K562 (cell line): ENCODE data around the gene VWA3A. TPM values are rescaled to one million over a fixed set of nuclear protein-coding genes. Genes with fewer than 3 reads are reported as not detected.

Experiments
- AFF4 ChIP-seq: sonication (generic); formaldehyde crosslinking; IDR thresholded peaks from 2 replicates; pipeline ENCODE4 v1.8.0; 2023; ENCODE audit warnings: mild to moderate bottlenecking, missing genetic modification reagents
- HOMEZ ChIP-seq: fragments of 250-450 bp; sonication (Bioruptor Pico); IDR thresholded peaks from 2 replicates; pipeline ENCODE4 v1.4.0; 2020; ENCODE audit warnings: mild to moderate bottlenecking, moderate library complexity
- KLF6 ChIP-seq: fragments of 250-450 bp; sonication (Bioruptor Pico); IDR thresholded peaks from 2 replicates; pipeline ENCODE4 v1.4.0; 2020; ENCODE audit warnings: mild to moderate bottlenecking, moderate library complexity, borderline replicate concordance
- MCM7 ChIP-seq, 2 experiments: fragments of 450-650 bp; IDR thresholded peaks; 2 replicates each; pipeline ENCODE4 v1.6.1; 2016 to 2018
- NFRKB ChIP-seq: fragments of 450-650 bp; IDR thresholded peaks from 2 replicates; pipeline ENCODE4 v1.6.1; 2016; ENCODE audit warnings: low read depth
- NR2F6 ChIP-seq: fragments of 450-650 bp; formaldehyde crosslinking; IDR thresholded peaks from 2 replicates; pipeline ENCODE4 v1.4.0; 2020; ENCODE audit warnings: mild to moderate bottlenecking
- POLR2AphosphoS2 ChIP-seq: IDR thresholded peaks from 2 replicates; pipeline ENCODE4 v1.6.1; 2012; ENCODE audit warnings: low read length, improper control_type of control experiment
- RBBP5 ChIP-seq: fragments of 200-600 bp; sonication (generic); IDR thresholded peaks from 2 replicates; pipeline ENCODE4 v1.6.1; 2012; ENCODE audit warnings: borderline replicate concordance, mild to moderate bottlenecking, low read length, control low read depth, inconsistent platforms; ENCODE audit not compliant: insufficient read depth, poor library complexity, severe bottlenecking
- SIX5 ChIP-seq, 2 experiments: IDR thresholded peaks; 2 replicates each; pipeline ENCODE4 v1.6.1; 2011; ENCODE audit warnings: low read length in 2 of 2, borderline replicate concordance in 1 of 2, low read depth in 1 of 2, mild to moderate bottlenecking in 1 of 2, moderate library complexity in 1 of 2; ENCODE audit not compliant: insufficient read depth in 1 of 2
- U2AF2 ChIP-seq: fragments of 200-400 bp; formaldehyde crosslinking; optimal IDR thresholded peaks from 2 replicates; pipeline ENCODE3; 2017; ENCODE audit warnings: low read depth, mild to moderate bottlenecking, low read length
- XRCC3 ChIP-seq: fragments of 450-650 bp; IDR thresholded peaks from 2 replicates; pipeline ENCODE4 v1.6.1; 2017; ENCODE audit warnings: mild to moderate bottlenecking, moderate library complexity
- XRCC4 ChIP-seq: IDR thresholded peaks from one replicate; pipeline ENCODE4 v1.6.1; 2011; ENCODE audit not compliant: insufficient read depth, insufficient read length; ENCODE audit errors: extremely low read depth
- ZKSCAN3 ChIP-seq: fragments of 250-450 bp; sonication (Bioruptor Pico); IDR thresholded peaks from 2 replicates; pipeline ENCODE4 v1.4.0; 2020
- ZNF12 ChIP-seq: sonication (generic); formaldehyde crosslinking; IDR thresholded peaks from 2 replicates; pipeline ENCODE4 v1.4.0; 2020; ENCODE audit warnings: mild to moderate bottlenecking, missing genetic modification reagents
- ZNF165 ChIP-seq: fragments of 250-450 bp; sonication (Bioruptor Pico); IDR thresholded peaks from 2 replicates; pipeline ENCODE4 v1.4.0; 2020; ENCODE audit warnings: borderline replicate concordance
- ZNF175 ChIP-seq: fragments of 200-800 bp; sonication (Bioruptor generic); IDR thresholded peaks from 2 replicates; pipeline ENCODE4 v1.6.1; 2016; ENCODE audit warnings: low read depth, mild to moderate bottlenecking, missing genetic modification characterization, missing compliant biosample characterization
- ZNF280B ChIP-seq: fragments of 250-450 bp; sonication (Bioruptor Pico); IDR thresholded peaks from 2 replicates; pipeline ENCODE4 v1.5.1; 2021; ENCODE audit warnings: mild to moderate bottlenecking
- polyA plus RNA-seq, 8 experiments: library from polyadenylated mRNA; depleted of rRNA in 4 of 8; stranded (reverse) in 5 of 8; unstranded in 3 of 8; fragments of >200 nt; fragmentation: Nextera tagmentation in 2 of 8; fragmentation: Illumina TruSeq in 1 of 8; extraction: Ambion mirVana in 2 of 8; extraction: Trizol in 1 of 8; gene quantifications; 2 replicates each; pipeline versions ENCODE4 v1.2.1 to v1.2.3, GENCODE V29; 2011 to 2014; ENCODE audit warnings: inconsistent platforms in 1 of 8, missing spikeins in 1 of 8
- total RNA-seq, 7 experiments: library from RNA; depleted of rRNA in 6 of 7; stranded (reverse); fragments of >200 nt in 6 of 7; fragmentation: Illumina TruSeq in 2 of 7; extraction: Trizol in 2 of 7; gene quantifications; 2 replicates each; pipeline versions ENCODE4 v1.2.1 to v1.2.3, GENCODE V29; 2011 to 2021; ENCODE audit warnings: low replicate concordance in 1 of 7
- TF ChIP-seq, protein P1 (sequence below): sonication (generic); formaldehyde crosslinking; IDR thresholded peaks from 2 replicates; pipeline ENCODE4 v1.8.1; 2023; ENCODE audit warnings: mild to moderate bottlenecking, missing genetic modification reagents

VWA3A gene
- total and polyA plus RNA-seq, 9 of the 15 experiments (the other 6 are each of a cell fraction or from before 2014, with no cell fraction given), result not detected

DNA sequence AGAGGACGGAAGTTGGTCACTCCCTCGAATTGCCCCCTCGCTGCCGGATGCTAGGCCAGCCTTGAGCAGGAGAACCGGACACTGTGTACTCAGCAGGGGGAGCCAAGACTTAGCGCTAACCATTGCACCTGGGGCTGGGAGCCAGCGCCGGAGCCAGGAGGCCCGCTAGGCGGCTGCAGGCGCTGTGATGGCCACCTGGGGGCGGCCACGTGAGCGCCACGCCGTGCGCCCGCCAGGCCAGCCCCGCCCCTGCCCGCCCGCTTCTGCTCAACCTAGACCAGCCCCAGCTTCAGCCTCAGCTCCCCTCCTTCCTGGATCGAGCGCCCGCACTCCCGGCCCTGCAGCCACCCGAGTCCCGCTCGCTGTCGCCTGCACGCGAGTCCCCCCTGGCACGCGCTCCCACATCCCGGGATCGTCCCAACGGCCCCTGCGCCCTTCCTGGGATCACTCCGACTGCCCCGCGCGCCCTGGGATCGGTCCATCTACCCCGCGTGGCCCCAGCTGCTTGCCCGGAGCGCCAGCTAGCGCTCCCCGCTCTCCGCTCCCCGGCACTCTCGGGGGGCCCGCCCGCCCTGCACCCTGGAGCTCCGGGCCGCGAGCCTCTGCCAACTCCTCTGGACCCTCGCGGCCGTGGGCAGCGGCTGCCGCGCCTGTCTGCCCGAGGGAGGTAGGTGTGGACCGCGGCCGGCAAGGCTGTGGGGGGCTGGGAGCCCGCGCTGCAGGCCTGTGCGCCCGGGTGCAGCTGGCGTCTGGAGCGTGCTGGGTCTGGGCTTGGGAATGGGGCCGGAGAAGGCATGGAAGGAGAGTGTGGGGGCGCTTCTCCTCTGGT lies 113.9 kb downstream of the VWA3A start, which contains the start of gene EEF2K (continued):
- no peak for TF ChIP-seq NR2F6
- peak; percentile 69 for TF ChIP-seq RBBP5
- TF ChIP-seq HOMEZ (CRISPR knock-in tag), result no peak
- TF ChIP-seq MCM7 (IDR thresholded peaks at IDR 0.05), result no peak
- no peak for TF ChIP-seq ZKSCAN3 (CRISPR knock-in tag)
- no peak for TF ChIP-seq U2AF2
- TF ChIP-seq ZNF165 (CRISPR knock-in tag), result no peak
- peak; percentile 33; the same call in 1 of the 2 replicates for TF ChIP-seq ZNF12 (CRISPR knock-in tag)
- TF ChIP-seq KLF6 (CRISPR knock-in tag), result peak; percentile 34; the same call in 1 of the 2 replicates
- no peak for TF ChIP-seq ZNF175 (CRISPR knock-in tag)
- no peak for TF ChIP-seq XRCC3
- no peak for TF ChIP-seq NFRKB
- no peak for TF ChIP-seq XRCC4
- peak; percentile 88 for TF ChIP-seq AFF4
- no peak for TF ChIP-seq POLR2AphosphoS2
- no peak for TF ChIP-seq ZNF280B (CRISPR knock-in tag)
- TF ChIP-seq, protein P1, sequence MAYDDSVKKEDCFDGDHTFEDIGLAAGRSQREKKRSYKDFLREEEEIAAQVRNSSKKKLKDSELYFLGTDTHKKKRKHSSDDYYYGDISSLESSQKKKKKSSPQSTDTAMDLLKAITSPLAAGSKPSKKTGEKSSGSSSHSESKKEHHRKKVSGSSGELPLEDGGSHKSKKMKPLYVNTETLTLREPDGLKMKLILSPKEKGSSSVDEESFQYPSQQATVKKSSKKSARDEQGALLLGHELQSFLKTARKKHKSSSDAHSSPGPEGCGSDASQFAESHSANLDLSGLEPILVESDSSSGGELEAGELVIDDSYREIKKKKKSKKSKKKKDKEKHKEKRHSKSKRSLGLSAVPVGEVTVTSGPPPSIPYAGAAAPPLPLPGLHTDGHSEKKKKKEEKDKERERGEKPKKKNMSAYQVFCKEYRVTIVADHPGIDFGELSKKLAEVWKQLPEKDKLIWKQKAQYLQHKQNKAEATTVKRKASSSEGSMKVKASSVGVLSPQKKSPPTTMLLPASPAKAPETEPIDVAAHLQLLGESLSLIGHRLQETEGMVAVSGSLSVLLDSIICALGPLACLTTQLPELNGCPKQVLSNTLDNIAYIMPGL (CRISPR knock-in tag), result peak; percentile 94; the same call in 1 of the 2 replicates
- 0 out of 4 replicates have a peak, but pooled peaks of 1 of the 2 experiments have one; percentile 14 for TF ChIP-seq SIX5 (IDR thresholded peaks at IDR 0.05; ENCODE audit: borderline replicate concordance in 1 of 2, insufficient read depth in 1 of 2, low read depth in 1 of 2, low read length in 2 of 2)
